ENCODE measurements around the gene ATOSA. TPM values are rescaled to one million over a fixed set of nuclear protein-coding genes. Genes with fewer than 3 reads are reported as not detected.
A peak's percentile ranks its signal among the peaks of the same experiment; 100 is the strongest.

ATOSA gene
- total RNA-seq, 1 experiment from 2014 or later = 14.7 TPM

DNA sequence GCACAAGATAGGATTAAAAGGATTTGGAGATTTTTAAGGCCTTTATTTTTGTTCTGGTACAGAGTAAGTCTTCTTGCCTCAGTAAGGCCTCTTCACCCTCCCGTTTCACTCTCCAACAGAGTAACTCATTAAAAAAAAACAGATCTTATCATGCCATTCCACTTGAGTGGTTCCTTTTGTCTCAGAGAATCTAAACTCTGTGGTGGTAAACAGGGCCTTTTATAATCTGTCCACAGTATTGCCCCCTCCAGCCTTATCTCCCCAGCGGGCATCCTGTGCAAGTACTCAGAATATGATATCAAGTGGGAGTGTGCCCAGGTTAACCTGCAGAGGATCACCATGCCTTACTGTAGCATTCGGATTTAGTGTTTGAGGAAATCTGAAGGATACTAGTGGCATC lies 20.3 kb upstream of the ATOSA start:
- no peak for DNase-seq (ENCODE audit: low read depth, low spot score)
- in situ Hi-C loops (cut with HindIII; ENCODE audit: low pct_unique_long_range_greater_than_20kb, low sequenced_read_pairs) = no loop called here

DNA sequence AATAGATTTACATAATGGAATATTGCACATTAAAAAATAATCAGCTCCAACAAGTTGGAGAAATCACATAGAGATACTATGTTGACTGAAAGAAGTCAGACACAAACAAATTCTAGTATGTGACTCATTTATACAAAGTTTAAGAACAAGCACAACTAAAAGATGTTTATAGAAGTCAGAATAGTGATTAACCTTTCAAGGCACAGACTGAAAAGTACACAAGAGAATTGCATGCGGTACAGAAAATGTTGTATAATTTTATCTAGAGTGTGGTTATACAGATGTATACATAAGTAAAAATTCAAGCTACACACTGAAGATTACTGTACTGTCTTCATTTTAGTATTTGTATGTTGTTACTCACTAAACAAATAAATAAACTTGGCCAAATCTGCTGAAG lies 19.3 kb upstream of the ATOSA start:
- DNase-seq (ENCODE audit: low read depth, low spot score) = no peak
- in situ Hi-C loops (cut with HindIII; ENCODE audit: low pct_unique_long_range_greater_than_20kb, low sequenced_read_pairs) = no loop called here

DNA sequence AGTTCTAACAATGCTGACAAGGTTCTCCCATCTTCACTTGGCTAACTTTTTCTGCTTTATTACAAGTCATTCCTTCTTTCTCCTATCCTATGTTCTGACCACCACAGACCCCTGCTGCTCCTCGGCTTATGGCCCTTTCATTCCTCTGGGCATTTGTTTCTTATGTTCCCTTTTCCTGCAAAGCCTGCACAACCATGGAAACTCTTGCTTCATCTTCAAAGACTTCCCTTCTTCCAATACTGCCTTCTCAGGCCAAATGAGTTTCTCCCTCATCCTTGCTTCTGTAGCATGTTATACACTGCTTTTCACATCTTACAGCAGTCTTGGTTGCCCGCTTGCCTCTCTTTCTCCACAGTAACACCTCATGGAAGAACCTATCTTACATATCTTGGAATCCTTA lies 17.9 kb upstream of the ATOSA start:
- DNase-seq (ENCODE audit: low read depth, low spot score) = no peak
- in situ Hi-C loops (cut with HindIII; ENCODE audit: low pct_unique_long_range_greater_than_20kb, low sequenced_read_pairs) = no loop called here

DNA sequence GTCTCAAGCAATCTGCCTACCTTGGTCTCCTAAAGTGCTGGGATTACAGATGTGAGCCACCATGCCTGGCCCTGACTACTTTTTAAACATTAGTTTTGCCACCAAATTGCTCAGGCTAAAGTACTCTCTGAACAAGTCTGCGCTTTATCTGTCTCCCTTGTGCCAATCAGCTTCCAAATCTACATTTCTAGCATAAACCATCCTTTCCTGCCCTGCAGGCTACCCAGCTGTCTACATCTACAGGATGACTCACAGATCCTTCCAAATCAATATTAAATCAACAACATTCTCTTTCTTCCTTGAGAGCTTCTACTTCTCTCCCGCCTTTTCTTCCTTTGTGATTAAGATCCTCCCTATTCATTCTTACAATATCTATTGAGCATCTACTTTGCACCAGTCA lies 16.0 kb upstream of the ATOSA start:
- in situ Hi-C loops (cut with HindIII; ENCODE audit: low pct_unique_long_range_greater_than_20kb, low sequenced_read_pairs) = no loop called here

DNA sequence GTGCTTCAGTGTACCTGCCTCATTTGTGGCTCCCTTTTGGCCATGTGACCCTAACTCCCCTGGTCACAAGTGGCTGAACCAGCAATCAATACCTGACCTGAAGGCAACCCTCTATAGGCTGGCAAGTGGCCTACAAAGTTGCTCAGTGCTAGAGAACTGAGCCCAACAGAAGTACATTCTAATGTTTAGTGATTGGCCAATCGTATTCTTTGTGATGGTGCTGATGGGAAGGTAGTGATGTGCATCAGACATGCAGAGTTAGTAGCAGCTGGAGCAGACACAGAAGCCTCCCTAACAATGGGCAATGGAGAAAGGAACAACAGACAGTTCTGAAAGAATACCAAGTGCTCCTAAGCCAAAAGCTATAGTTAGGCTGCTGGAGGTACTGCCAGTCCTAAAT lies 10.4 kb upstream of the ATOSA start:
- in situ Hi-C loops (cut with HindIII; ENCODE audit: low pct_unique_long_range_greater_than_20kb, low sequenced_read_pairs) = no loop called here
- no peak for DNase-seq (ENCODE audit: low read depth, low spot score)

More for the DNA sequence above, 16.0 kb upstream of the ATOSA start:
- no peak for DNase-seq (ENCODE audit: low read depth, low spot score)

DNA sequence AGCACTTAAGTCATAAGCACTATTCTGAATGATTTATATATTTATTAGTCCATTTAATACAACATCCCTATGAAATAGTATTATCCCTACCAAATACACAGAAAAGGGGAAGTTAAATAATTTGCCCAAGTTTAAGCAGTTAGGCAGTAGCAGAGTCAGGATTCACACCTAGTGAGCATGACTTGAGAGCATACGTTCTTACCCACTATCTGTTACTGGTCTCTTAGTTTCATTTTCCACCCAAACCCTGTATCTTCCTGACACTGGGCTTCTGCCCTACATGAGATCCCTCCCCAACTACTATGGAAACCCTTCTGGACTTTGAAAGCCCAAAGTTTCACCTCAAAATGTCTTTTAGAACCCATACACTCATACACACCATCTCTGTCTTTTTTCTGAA lies 4.4 kb upstream of the ATOSA start:
- in situ Hi-C loops (cut with HindIII; ENCODE audit: low pct_unique_long_range_greater_than_20kb, low sequenced_read_pairs) = no loop called here
- DNase-seq (ENCODE audit: low read depth, low spot score) = no peak

DNA sequence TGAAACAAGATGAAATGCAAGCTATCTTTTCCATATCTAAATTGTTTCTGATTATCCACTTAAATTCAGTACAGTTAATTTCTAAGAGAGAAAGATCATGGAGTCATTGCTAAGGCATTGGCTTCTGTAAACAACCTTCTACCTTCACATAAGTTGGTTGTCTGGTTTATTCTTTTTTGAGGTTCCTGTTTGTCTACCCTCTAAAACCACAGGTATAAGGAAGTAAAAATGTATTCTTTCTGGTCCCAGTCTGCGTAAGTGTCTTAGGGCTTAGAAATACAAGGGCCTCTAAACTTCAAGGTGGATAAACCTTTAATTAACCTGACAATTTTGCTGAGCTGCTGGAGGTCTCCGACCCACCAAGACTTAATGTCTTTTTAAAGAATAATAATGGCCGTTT lies 3.6 kb upstream of the ATOSA start:
- in situ Hi-C loops (cut with HindIII; ENCODE audit: low pct_unique_long_range_greater_than_20kb, low sequenced_read_pairs) = no loop called here
- DNase-seq (ENCODE audit: low read depth, low spot score) = no peak

DNA sequence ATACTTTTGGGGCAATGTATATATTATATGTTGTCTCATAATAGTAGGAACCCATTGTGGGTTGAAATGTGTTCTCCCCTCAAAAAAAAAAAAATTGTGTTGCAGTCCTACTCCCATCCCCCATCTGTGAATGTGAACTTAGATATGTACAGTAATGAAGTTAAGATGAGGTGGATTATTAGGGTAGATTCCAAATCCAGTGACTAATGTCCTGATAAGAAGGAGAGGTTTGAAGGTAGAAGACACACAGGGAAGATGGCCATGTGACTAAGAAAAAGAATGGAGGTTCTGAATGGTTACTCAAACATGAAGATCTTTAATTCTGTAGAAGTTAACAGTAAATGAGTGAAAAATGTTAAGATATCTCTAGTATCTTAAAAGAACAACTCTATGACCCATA lies 3.0 kb upstream of the ATOSA start:
- no peak for DNase-seq (ENCODE audit: low read depth, low spot score)
- in situ Hi-C loops (cut with HindIII; ENCODE audit: low pct_unique_long_range_greater_than_20kb, low sequenced_read_pairs) = no loop called here

DNA sequence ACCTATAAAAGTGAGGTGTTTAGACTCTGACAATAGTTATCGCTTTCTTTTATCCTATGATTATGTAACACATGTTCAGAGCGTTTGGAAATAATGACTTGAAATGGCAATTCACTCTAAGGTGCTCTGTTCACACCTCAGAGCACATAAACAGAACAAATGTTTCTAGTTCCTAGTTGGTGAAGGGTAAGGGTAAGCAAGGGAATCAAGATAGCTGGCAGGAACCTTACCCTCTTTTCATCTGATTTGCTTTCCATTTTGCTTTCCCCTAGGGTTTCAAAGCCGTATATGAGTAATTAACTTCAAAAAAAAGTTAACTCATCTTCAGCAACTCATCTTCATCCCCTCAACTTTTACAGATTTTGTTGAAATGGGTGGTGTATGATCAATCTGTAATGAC lies 2.3 kb upstream of the ATOSA start:
- no peak for DNase-seq (ENCODE audit: low read depth, low spot score)
- in situ Hi-C loops (cut with HindIII; ENCODE audit: low pct_unique_long_range_greater_than_20kb, low sequenced_read_pairs) = no loop called here

DNA sequence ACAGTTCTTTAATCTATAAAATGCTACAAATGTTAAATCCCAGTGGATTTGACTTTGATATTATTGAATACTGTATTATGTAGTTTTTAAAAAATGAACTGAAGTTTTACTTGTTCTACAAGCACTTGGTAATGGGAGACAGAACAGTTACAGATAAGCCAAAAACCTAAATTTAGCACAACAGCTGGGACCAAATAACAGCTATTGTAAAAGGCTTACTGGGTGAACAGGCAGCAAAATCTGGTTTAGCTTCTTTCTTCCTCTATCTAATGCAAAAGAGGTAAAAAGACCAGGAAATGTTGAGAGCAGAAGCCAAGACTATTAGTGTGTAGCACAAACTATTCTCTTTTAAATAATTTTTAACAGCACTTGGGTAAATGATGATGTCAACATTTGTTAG lies 1.6 kb upstream of the ATOSA start:
- no peak for DNase-seq (ENCODE audit: low read depth, low spot score)
- in situ Hi-C loops (cut with HindIII; ENCODE audit: low pct_unique_long_range_greater_than_20kb, low sequenced_read_pairs) = no loop called here

DNA sequence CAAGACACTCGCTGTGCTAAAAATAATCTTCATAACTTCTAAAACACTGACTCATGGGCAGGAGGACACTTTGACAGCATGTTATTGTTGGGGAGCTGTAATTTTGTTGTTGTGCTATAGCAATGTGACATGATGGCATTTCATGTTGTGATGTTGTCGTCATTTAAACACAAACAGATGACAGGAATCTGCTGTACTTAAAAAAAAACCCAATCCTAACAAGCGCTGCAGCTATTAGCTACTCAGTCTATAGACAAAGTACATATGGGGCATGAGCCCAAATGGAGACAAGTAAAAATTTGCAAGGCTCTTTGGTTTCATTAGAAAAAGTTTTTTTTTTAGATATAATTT lies 828 bp upstream of the ATOSA start:
- in situ Hi-C loops (cut with HindIII; ENCODE audit: low pct_unique_long_range_greater_than_20kb, low sequenced_read_pairs) = no loop called here
- peak; percentile 48 for DNase-seq (ENCODE audit: low read depth, low spot score)

DNA sequence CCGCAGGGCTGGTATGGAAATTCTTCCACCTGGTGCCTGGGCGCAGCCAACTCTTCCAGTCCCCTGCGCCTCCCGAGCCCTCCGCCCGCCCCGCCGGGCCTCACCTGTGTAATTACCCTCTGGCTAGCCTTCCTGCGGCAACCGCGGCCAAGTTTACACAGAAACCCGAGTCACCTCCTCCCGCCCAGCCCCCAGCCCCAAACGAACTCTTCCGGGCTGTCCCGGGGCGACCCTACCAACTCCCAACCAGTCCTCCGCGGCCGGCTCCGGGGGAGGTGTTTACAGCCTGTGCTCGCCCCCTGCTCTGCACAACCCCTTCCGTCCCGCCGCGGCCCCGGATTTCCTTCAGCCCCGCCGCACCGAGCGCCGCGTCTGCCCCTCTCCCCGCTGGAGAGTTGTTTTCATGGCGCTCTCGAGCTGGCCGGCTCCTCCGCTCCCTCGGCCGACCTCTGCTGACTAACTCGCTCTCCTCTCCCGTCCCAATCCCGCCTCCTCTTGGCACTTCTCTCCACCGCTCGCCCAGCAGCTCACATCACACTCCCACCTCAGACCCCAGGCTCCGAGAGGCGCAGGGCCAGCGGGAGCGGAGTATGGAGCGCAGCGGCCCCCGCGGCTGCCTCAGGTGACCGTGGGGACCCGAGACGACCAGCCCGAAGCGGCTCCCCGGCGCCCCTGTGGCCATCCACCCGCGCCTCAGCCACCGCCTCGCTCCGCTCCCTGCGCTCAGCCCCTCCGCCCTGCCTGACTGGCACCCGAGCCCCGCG lies 538 bp downstream of the ATOSA start:
- in situ Hi-C loops (cut with HindIII; ENCODE audit: low pct_unique_long_range_greater_than_20kb, low sequenced_read_pairs) = no loop called here
- peak; percentile 54 for DNase-seq (ENCODE audit: low read depth, low spot score)

DNA sequence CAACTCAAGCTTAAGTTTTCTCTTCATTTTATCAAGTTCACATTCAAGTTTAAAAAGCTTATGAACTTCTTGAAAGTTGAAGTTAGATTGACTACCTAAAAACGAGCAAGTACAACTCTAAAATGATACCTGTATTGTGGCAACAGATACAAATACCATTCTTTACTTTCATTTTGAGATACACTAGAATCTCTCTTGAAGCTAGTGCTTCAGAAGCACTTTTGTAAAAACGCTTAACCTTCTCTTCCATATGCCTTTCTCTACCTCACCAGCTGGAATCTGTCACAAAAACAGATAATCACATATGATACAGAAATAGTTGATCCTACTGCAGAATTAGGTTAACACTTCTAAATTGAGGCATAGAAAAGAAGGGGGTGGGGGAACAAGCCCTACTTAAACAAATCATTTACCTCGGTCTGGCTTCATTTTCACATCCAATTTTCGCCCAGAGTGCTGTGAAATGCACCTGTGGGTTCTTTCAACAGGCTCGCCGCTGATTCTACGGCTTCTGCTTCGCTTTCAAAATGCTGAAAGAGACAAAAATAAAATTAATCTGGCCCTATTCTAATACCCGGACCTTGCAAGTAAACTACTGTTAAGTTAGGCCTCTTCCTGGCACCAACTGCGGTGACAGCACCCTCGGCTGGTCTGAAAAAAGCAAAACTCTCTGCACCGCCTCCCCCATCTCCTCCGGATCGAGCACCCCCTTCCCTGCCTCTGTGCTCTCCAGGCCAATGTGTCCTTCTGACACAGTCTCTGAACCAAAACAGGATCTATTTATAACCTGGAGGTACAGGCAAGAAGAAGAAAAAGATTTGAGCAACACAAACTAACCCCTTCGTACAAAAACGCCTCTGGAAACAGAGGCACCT lies 1.4 kb downstream of the ATOSA start:
- in situ Hi-C loops (cut with HindIII; ENCODE audit: low pct_unique_long_range_greater_than_20kb, low sequenced_read_pairs) = no loop called here

DNA sequence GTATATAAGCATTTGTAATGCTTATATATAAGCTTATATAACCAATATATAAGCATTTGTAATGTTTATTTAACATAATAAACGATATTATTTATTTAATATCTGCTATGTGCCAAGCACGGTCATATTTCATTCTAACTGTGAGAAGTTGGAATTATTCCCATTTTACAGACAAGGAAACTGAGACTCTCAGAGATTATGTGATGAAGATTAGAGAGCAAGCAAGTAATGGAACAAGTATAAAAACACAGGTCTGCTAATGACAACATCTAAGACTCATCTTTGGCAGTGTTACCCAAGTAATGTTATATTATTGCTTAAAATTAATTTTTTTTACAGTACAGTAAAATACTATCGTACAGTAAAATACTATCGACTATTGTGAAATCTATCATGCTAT lies 4.4 kb downstream of the ATOSA start:
- in situ Hi-C loops (cut with HindIII; ENCODE audit: low pct_unique_long_range_greater_than_20kb, low sequenced_read_pairs) = no loop called here

More for the DNA sequence above, 1.4 kb downstream of the ATOSA start:
- DNase-seq (ENCODE audit: low read depth, low spot score) = peak; percentile 63

DNA sequence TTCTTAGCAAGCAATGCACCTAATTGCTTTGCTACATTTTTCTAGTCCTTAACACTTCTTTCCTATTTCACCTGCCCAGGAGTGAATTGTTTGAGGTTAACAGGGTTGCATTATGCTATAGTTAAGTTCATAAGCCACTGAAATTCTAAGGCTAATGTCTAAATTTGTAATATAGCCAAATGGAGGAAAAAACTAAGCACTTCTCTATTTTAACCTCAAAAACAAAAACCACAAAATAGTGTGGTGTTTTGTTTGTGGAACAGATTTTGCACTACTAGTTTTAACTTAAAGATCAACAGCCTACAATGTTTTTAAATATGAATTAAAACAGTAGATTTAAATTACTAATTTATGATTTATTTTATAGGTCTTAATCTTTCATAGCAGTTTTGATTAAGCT lies 5.5 kb downstream of the ATOSA start:
- in situ Hi-C loops (cut with HindIII; ENCODE audit: low pct_unique_long_range_greater_than_20kb, low sequenced_read_pairs) = no loop called here
- DNase-seq (ENCODE audit: low read depth, low spot score) = no peak

More for the DNA sequence above, 4.4 kb downstream of the ATOSA start:
- DNase-seq (ENCODE audit: low read depth, low spot score) = no peak

DNA sequence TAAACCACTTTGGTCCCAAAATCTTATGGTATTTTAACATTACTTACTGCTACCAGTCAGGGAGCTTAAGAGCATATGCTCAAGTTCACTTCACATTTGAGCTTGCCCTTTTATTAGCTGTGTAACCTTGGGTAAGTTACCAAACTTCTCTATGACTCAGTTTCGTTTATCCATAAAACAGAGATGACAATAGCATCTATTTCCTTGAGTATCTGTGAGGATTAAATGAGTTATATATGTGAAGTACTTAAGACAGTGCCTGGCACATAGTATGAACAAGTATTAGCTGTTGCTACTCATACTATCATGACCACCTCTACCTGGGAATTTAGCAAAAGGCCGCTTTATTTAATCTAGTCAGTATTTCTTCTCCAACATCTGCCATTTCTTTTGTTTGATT lies 5.9 kb downstream of the ATOSA start:
- in situ Hi-C loops (cut with HindIII; ENCODE audit: low pct_unique_long_range_greater_than_20kb, low sequenced_read_pairs) = no loop called here
- no peak for DNase-seq (ENCODE audit: low read depth, low spot score)

DNA sequence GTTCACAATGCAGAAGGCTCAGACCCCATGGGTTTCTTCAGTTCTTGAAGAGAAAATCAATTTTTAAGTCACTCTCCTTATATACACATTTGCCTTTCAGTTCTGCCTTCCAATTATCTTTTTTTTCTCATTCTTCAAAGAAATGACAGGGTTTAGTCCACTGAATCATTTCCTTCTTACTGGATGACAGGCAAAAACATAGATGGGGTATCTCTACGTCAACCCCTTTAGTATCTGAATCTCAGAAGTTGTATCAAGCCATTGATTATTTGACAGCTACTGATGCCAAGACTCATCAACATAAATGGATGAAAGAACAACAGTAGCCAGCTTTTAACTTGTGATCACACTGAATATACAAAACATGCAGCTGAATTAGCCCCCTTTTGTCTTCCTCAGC lies 6.5 kb downstream of the ATOSA start:
- DNase-seq (ENCODE audit: low read depth, low spot score) = no peak
- in situ Hi-C loops (cut with HindIII; ENCODE audit: low pct_unique_long_range_greater_than_20kb, low sequenced_read_pairs) = no loop called here

DNA sequence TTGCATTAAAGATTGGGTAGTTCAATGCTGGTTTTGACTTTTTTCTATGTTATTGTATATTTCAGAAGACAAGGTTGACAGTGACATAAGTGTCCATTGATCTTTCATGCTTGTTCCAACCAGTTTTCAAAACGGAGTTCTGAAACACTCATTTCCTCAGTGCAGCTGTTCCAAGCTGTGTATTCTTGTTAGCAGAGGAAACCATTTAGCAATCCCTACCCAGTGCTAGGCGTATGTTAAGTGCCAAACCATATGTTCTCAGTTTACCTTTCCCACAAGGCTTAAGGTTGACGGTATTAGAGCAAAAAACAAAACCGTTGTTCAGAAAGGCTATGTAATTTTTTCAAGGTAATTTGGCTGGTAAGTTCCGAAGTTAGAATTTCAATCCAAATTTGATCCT lies 9.1 kb downstream of the ATOSA start:
- in situ Hi-C loops (cut with HindIII; ENCODE audit: low pct_unique_long_range_greater_than_20kb, low sequenced_read_pairs) = no loop called here

DNA sequence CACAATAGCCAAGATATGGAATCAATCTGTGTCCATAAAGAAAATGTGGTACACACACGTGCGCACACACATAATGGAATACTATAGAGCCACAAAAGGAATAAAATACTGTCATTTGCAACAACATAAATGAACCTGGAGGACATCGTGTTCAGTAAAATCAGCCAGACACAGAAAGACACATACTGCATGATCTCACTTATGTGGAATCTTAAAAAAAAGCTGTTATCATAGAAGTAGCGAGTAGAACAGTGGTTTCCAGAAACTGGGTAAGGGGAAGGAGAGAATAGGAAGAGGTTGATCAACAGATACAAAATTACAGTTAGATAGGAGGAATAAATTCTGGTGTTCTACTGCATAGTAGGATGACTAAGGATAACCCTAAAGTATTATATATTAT lies 11.1 kb downstream of the ATOSA start:
- in situ Hi-C loops (cut with HindIII; ENCODE audit: low pct_unique_long_range_greater_than_20kb, low sequenced_read_pairs) = no loop called here
- DNase-seq (ENCODE audit: low read depth, low spot score) = no peak

More for the DNA sequence above, 9.1 kb downstream of the ATOSA start:
- no peak for DNase-seq (ENCODE audit: low read depth, low spot score)

Data from SK-MEL-5 (cell line).